DND-41 (cell line): ENCODE measurements around the gene SPRR1B.

Source experiments
- ATAC-seq: fragments of 200-7000 bp; cut with Tn5 transposase; 3 replicates; pipeline ENCODE4 v1.9.1; 2021; ENCODE audit warnings: low read depth; ENCODE audit not compliant: insufficient read depth
- DNase-seq: peaks from one replicate; pipeline ENCODE4 v3.0.0-alpha.2; 2020
- H2AFZ ChIP-seq: 2 replicates; pipeline ENCODE4 v1.6.0; 2012; ENCODE audit warnings: low read depth, low read length
- H3K27ac ChIP-seq: 2 replicates; pipeline ENCODE4 v1.5.1; 2012; ENCODE audit warnings: low read length, inconsistent platforms
- H3K27me3 ChIP-seq: fragments of 200-600 bp; sonication (generic); 2 replicates; pipeline ENCODE4 v1.6.0; 2012; ENCODE audit warnings: low read length, mild to moderate bottlenecking, inconsistent platforms; ENCODE audit not compliant: insufficient read depth, poor library complexity
- H3K36me3 ChIP-seq: 2 replicates; pipeline ENCODE4 v1.5.1; 2012; ENCODE audit warnings: low read length, inconsistent platforms; ENCODE audit not compliant: insufficient read depth
- H3K4me1 ChIP-seq: 2 replicates; pipeline ENCODE4 v1.5.1; 2012; ENCODE audit warnings: mild to moderate bottlenecking, low read length; ENCODE audit not compliant: insufficient read depth
- H3K4me2 ChIP-seq: 2 replicates; pipeline ENCODE4 v1.6.0; 2012; ENCODE audit warnings: mild to moderate bottlenecking, moderate library complexity, low read length, inconsistent platforms; ENCODE audit not compliant: insufficient read depth
- H3K4me3 ChIP-seq, 2 experiments: fragments of 200-600 bp in 1 of 2; shearing (Covaris generic) in 1 of 2; 2 replicates each; pipeline ENCODE4 v1.5.1; 2012 to 2016; ENCODE audit warnings: inconsistent platforms in 2 of 2, low read length in 2 of 2, mild to moderate bottlenecking in 2 of 2, low read depth in 1 of 2, moderate library complexity in 1 of 2
- H3K79me2 ChIP-seq: 2 replicates; pipeline ENCODE4 v1.6.0; 2012; ENCODE audit warnings: low read length, inconsistent platforms; ENCODE audit not compliant: insufficient read depth
- H3K9ac ChIP-seq: 2 replicates; pipeline ENCODE4 v1.6.0; 2012; ENCODE audit warnings: low read depth, mild to moderate bottlenecking, inconsistent platforms, low read length, moderate library complexity
- H3K9me3 ChIP-seq: 2 replicates; pipeline ENCODE4 v1.5.1; 2012; ENCODE audit warnings: low read length, moderate library complexity, mild to moderate bottlenecking, inconsistent platforms; ENCODE audit not compliant: insufficient read depth, severe bottlenecking
- H4K20me1 ChIP-seq: 2 replicates; pipeline ENCODE4 v1.6.0; 2012; ENCODE audit warnings: low read length; ENCODE audit not compliant: insufficient read depth
- CTCF ChIP-seq: IDR thresholded peaks from 2 replicates; pipeline ENCODE4 v1.5.1; 2012; ENCODE audit warnings: borderline replicate concordance, low read length, moderate library complexity, mild to moderate bottlenecking; ENCODE audit not compliant: poor library complexity, severe bottlenecking; ENCODE audit errors: extremely low read depth
- EZH2 ChIP-seq: IDR thresholded peaks from 3 replicates; pipeline ENCODE4 v1.6.1; 2012; ENCODE audit warnings: borderline replicate concordance, low read depth, mild to moderate bottlenecking, moderate library complexity, low read length, inconsistent platforms; ENCODE audit not compliant: severe bottlenecking

SPRR1B gene

GRCh38 chr1:153071511-153071910 lies 40.5 kb downstream of the SPRR1B start, which contains the start of gene SPRR2B:
Gene SPRR2B, minus strand, starts transcription at chr1:153071611. Its CDS starts 772 bp downstream, at chr1:153070839.
- DNase-seq (no peak), ATAC-seq (no peak)
- Histone ChIP-seq H2AFZ (no peak within 1 kb of the TSS), H3K9me3 (no peaks in the 10 kb centered on the region), H3K27me3 (peaks cover 9% of the 10 kb centered on the region), H3K36me3 (no peaks in the 10 kb centered on the region), H3K4me3 (no peak within 1 kb of the TSS), H3K4me1 (no peaks in the 10 kb centered on the region), H3K4me2 (no peak within 1 kb of the TSS), H4K20me1 (no peaks in the 10 kb centered on the region), H3K79me2 (no peaks in the 10 kb centered on the region), H3K27ac (no peak within 1 kb of the TSS), H3K9ac (no peak within 1 kb of the TSS)
- TF ChIP-seq EZH2 (no peak), CTCF (no peak)

GRCh38 chr1:153072806-153073726 lies 42.1 kb downstream of the SPRR1B start:
- H2AFZ ChIP-seq, result no peak overlapping the region
- no peak overlapping the region for H3K9ac ChIP-seq
- no peak overlapping the region for H3K27ac ChIP-seq
- H3K36me3 ChIP-seq, result no peaks in the 10 kb centered on the region
- TF ChIP-seq EZH2 (no peak), CTCF (no peak)
- H3K4me3 ChIP-seq, result no peak overlapping the region
- DNase-seq, result no peak
- H3K4me2 ChIP-seq, result no peak overlapping the region
- H3K9me3 ChIP-seq, result no peaks in the 10 kb centered on the region
- ATAC-seq, result no peak
- H3K4me1 ChIP-seq, result no peaks in the 10 kb centered on the region
- no peaks in the 10 kb centered on the region for H3K79me2 ChIP-seq
- H4K20me1 ChIP-seq, result no peaks in the 10 kb centered on the region
- H3K27me3 ChIP-seq, result peaks cover 9% of the 10 kb centered on the region

- ATAC-seq (no peak), DNase-seq (no peak)
- Histone ChIP-seq H4K20me1 (no peaks in the 10 kb centered on the region), H3K36me3 (no peaks in the 10 kb centered on the region), H3K27ac (no peak overlapping the region), H2AFZ (no peak overlapping the region), H3K4me1 (no peaks in the 10 kb centered on the region), H3K79me2 (no peaks in the 10 kb centered on the region), H3K9ac (no peak overlapping the region), H3K27me3 (peaks cover 2% of the 10 kb centered on the region), H3K4me2 (no peak overlapping the region), H3K9me3 (no peaks in the 10 kb centered on the region), H3K4me3 (no peak overlapping the region)
- TF ChIP-seq EZH2 (no peak), CTCF (no peak)
Observed at GRCh38 chr1:153081736-153082135, 50.7 kb downstream of the SPRR1B start.
